ENCODE data around the gene CCNE1.

GRCh38 chr19:29861574-29861973 lies 49.8 kb downstream of the CCNE1 start:
- TF ChIP-seq CTCF (IDR thresholded peaks at IDR 0.05 in 4 of 5, conservative IDR thresholded peaks at IDR 0.05 in 1 of 5) = no peak
- TF ChIP-seq POLR2A (IDR thresholded peaks at IDR 0.05) = no peak
